WTC11 (cell line): ENCODE results near the gene COX19. TPM values are rescaled to one million over a fixed set of nuclear protein-coding genes. Genes with fewer than 3 reads are reported as not detected.

Experiments
- ATAC-seq: fragments of 200-7000 bp; cut with Tn5 transposase; 2 replicates; pipeline ENCODE4 v1.10.0; 2021; ENCODE audit warnings: mild to moderate bottlenecking, moderate library complexity
- CTCF ChIA-PET: fragments of 300-600 bp; sonication (Branson Sonifier 250); formaldehyde crosslinking; loops from one replicate; lab custom pipeline; 2021; ENCODE audit warnings: antibody characterized with exemption; lab: Charles Lee
- POLR2A ChIA-PET: fragments of 350-600 bp; sonication (Branson Sonifier 250); formaldehyde crosslinking; loops from one replicate; lab custom pipeline; 2021; ENCODE audit warnings: antibody characterized with exemption; lab: Charles Lee
- DNase-seq: peaks from one replicate; pipeline ENCODE4 v3.0.0; 2021; ENCODE audit warnings: low spot score
- H3K27ac Mint-ChIP-seq: 2 replicates; pipeline ENCODE4 v1.8.0; 2021; ENCODE audit warnings: mixed read lengths
- H3K27me3 Mint-ChIP-seq: 2 replicates; pipeline ENCODE4 v1.8.0; 2021; ENCODE audit warnings: low read depth, mild to moderate bottlenecking, moderate library complexity, mixed read lengths
- H3K36me3 Mint-ChIP-seq: 2 replicates; pipeline ENCODE4 v1.8.0; 2021; ENCODE audit warnings: mixed read lengths
- H3K4me1 Mint-ChIP-seq: 2 replicates; pipeline ENCODE4 v1.8.0; 2022; ENCODE audit warnings: mixed read lengths
- H3K4me3 Mint-ChIP-seq: 2 replicates; pipeline ENCODE4 v1.8.0; 2021; ENCODE audit warnings: mild to moderate bottlenecking, moderate library complexity, mixed read lengths
- H3K9me3 Mint-ChIP-seq: 2 replicates; pipeline ENCODE4 v1.8.0; 2021; ENCODE audit warnings: mixed read lengths
- CREM ChIP-seq: sonication (generic); formaldehyde crosslinking; IDR thresholded peaks from 2 replicates; pipeline ENCODE4 v1.8.1; 2022; ENCODE audit warnings: mild to moderate bottlenecking, missing genetic modification reagents, moderate library complexity
- EMX1 ChIP-seq: fragments of 250-450 bp; sonication (Bioruptor Pico); IDR thresholded peaks from 2 replicates; pipeline ENCODE4 v1.8.0; 2021; ENCODE audit warnings: mild to moderate bottlenecking
- ESRRA ChIP-seq: sonication (generic); formaldehyde crosslinking; IDR thresholded peaks from 2 replicates; pipeline ENCODE4 v1.8.1; 2022; ENCODE audit warnings: mild to moderate bottlenecking, missing genetic modification reagents, borderline replicate concordance
- MXD4 ChIP-seq: fragments of 250-450 bp; sonication (Bioruptor Pico); IDR thresholded peaks from 2 replicates; pipeline ENCODE4 v1.8.0; 2021; ENCODE audit warnings: mild to moderate bottlenecking, moderate library complexity, borderline replicate concordance
- ZNF317 ChIP-seq: sonication (generic); formaldehyde crosslinking; IDR thresholded peaks from 2 replicates; pipeline ENCODE4 v1.8.1; 2023; ENCODE audit warnings: low read depth, mild to moderate bottlenecking, moderate library complexity, missing genetic modification reagents, borderline replicate concordance
- ZNF423 ChIP-seq: fragments of 250-450 bp; sonication (Bioruptor Pico); IDR thresholded peaks from 2 replicates; pipeline ENCODE4 v2.1.2; 2022; ENCODE audit warnings: mild to moderate bottlenecking, moderate library complexity
- ZNF671 ChIP-seq: fragments of 250-450 bp; sonication (Bioruptor Pico); IDR thresholded peaks from 2 replicates; pipeline ENCODE4 v1.8.0; 2021; ENCODE audit warnings: mild to moderate bottlenecking
- total RNA-seq: library from RNA; stranded (reverse); gene quantifications from 3 replicates; pipeline ENCODE4 v1.2.3, GENCODE V29; 2021
- TF ChIP-seq, protein P1 (sequence below): sonication (generic); formaldehyde crosslinking; IDR thresholded peaks from 2 replicates; pipeline ENCODE4 v1.8.0; 2022; ENCODE audit warnings: mild to moderate bottlenecking, missing genetic modification reagents
- TF ChIP-seq, protein P2 (sequence below): sonication (generic); formaldehyde crosslinking; IDR thresholded peaks from 2 replicates; pipeline ENCODE4 v1.8.1; 2023; ENCODE audit warnings: mild to moderate bottlenecking, moderate library complexity, missing genetic modification reagents
- TF ChIP-seq, protein P3 (sequence below): sonication (generic); formaldehyde crosslinking; IDR thresholded peaks from 2 replicates; pipeline ENCODE4 v1.8.1; 2022; ENCODE audit warnings: mild to moderate bottlenecking, moderate library complexity, missing genetic modification reagents
- TF ChIP-seq, protein P4 (sequence below): sonication (generic); formaldehyde crosslinking; IDR thresholded peaks from 2 replicates; pipeline ENCODE4 v1.8.0; 2022; ENCODE audit warnings: missing genetic modification reagents
- TF ChIP-seq, protein P5 (sequence below): sonication (generic); formaldehyde crosslinking; IDR thresholded peaks from 2 replicates; pipeline ENCODE4 v1.8.1; 2023; ENCODE audit warnings: mild to moderate bottlenecking, missing genetic modification reagents, borderline replicate concordance
- TF ChIP-seq, protein P6 (sequence below): sonication (generic); formaldehyde crosslinking; IDR thresholded peaks from 2 replicates; pipeline ENCODE4 v1.8.1; 2023; ENCODE audit warnings: mild to moderate bottlenecking, missing genetic modification reagents, moderate library complexity
- TF ChIP-seq, protein P7 (sequence below): fragments of 250-450 bp; sonication (Bioruptor Pico); IDR thresholded peaks from 2 replicates; pipeline ENCODE4 v1.9.0; 2021; ENCODE audit warnings: moderate library complexity, mild to moderate bottlenecking, inconsistent platforms, borderline replicate concordance

Gene COX19
- total RNA-seq, 1 experiment from 2014 or later = 13.2 TPM

DNA sequence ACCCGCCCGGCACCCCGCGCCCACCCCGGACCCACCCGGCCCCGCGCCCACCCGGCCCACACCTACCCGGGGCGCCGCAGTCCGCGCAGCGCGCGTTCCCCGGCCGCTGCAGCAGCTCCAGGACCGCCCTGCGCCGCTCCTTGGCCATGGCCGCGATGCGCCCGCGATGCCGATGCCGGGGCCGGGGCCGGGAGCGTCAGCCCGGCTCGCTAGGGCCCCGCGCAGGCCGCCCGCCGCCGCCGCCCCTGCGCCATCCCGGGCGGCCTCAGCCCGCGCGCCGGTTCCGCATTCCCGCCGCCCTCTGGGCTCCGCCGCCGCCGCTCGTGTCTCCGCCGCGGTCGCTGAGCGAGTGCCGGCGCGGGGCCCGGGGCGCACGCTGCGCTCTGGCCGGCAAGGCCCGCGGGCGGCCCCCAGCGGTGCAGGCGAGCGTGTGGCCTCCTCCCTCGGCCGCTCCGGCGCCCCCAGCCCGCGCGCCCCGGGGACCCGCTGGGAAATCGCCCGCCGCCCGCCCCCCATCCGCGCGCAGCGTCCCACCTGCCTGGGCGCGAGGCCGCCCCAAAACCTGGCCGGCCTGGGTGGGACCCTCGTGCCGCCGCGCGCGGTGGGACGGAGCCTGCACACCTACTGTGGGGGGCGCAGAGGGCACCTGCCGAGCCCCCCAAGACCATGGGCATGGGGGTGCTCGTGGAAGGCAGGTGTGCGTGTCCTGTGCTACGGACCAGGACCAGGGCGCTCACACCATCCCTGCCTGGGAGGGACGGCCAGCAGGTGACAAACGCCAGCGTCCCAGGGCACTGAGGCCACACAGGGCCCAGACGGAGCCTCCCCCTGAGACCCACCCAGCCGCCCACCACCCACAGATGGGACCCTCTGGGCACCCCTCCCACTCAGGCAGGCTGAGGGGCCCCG lies 20.8 kb downstream of the COX19 start, which contains the start of gene ADAP1:
Gene ADAP1 (minus strand): TSS at position 351 of the 909 bp plus-strand sequence. CDS start 203 bp downstream, at position 148.
- POLR2A ChIA-PET = interaction anchor here (1.1 kb wide), 1 partner anchor 8 kb away, joined by 3 read pairs; no protein-coding TSS in a partner anchor
- DNase-seq = peak; percentile 42

DNA sequence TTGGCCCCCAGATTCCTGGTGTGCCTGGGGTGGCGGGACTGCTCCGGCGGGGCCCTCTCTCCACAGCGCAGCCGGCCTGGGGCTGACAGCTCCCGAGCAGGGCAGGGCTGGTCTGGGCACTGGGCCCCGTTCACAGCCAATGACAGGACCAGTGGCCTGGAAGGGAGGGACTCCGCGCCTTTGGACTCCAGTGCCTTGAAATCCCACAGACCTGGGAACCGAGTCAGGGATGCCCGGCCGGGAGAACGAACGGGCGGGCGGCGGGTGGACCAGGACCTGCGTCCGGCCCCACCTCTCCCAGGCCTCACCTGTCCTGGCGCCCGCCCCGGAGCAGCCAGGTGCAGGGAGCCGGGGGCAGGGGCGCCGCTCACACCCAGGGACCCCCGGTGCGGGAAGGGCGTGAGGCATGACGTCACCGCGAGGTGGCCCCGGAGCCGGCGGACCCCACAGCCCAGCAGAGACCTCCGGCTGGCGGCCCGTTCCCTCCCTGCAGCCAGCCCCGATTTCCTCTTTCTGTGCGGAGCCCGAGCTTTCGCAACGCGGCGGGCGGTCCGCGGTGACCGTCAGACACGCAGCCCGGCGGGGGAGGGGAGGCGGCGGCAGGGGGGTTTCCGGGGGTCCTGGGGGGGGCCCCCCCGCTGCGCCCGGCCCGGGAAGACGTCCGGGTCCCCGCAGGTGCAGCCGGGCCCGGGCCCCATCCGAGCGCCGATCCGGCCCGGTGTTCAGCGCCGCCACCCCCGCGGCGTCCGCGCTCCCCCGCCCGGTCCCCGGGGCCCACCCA lies 21.6 kb downstream of the COX19 start:
- H3K27me3 Mint-ChIP-seq = peaks cover 22% of the 10 kb centered on the region
- peaks cover 7% of the 10 kb centered on the region for H3K4me1 Mint-ChIP-seq
- ChIA-PET POLR2A (interaction anchor here (1.1 kb wide), 1 partner anchor 9 kb away, joined by 3 read pairs; no protein-coding TSS in a partner anchor), CTCF (interaction anchor here (1.2 to 1.4 kb wide), 2 partner anchors 40 to 112 kb away, joined by 3 to 5 read pairs; no protein-coding TSS in a partner anchor)
- peak; percentile 66 for ATAC-seq
- peak overlapping the region; percentile 41 for H3K4me3 Mint-ChIP-seq
- H3K9me3 Mint-ChIP-seq = no peaks in the 10 kb centered on the region
- H3K36me3 Mint-ChIP-seq = no peaks in the 10 kb centered on the region
- no peak overlapping the region for H3K27ac Mint-ChIP-seq
- TF ChIP-seq MXD4 (CRISPR knock-in tag) = no peak
- TF ChIP-seq, protein P1, sequence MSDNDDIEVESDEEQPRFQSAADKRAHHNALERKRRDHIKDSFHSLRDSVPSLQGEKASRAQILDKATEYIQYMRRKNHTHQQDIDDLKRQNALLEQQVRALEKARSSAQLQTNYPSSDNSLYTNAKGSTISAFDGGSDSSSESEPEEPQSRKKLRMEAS = no peak
- 0 out of 2 replicates have a peak, but pooled peaks have one; percentile 31 for TF ChIP-seq ZNF317 (CRISPR knock-in tag)
- TF ChIP-seq, protein P2, sequence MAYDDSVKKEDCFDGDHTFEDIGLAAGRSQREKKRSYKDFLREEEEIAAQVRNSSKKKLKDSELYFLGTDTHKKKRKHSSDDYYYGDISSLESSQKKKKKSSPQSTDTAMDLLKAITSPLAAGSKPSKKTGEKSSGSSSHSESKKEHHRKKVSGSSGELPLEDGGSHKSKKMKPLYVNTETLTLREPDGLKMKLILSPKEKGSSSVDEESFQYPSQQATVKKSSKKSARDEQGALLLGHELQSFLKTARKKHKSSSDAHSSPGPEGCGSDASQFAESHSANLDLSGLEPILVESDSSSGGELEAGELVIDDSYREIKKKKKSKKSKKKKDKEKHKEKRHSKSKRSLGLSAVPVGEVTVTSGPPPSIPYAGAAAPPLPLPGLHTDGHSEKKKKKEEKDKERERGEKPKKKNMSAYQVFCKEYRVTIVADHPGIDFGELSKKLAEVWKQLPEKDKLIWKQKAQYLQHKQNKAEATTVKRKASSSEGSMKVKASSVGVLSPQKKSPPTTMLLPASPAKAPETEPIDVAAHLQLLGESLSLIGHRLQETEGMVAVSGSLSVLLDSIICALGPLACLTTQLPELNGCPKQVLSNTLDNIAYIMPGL (CRISPR knock-in tag) = peak; percentile 43; the same call in 1 of the 2 replicates
- TF ChIP-seq, protein P3, sequence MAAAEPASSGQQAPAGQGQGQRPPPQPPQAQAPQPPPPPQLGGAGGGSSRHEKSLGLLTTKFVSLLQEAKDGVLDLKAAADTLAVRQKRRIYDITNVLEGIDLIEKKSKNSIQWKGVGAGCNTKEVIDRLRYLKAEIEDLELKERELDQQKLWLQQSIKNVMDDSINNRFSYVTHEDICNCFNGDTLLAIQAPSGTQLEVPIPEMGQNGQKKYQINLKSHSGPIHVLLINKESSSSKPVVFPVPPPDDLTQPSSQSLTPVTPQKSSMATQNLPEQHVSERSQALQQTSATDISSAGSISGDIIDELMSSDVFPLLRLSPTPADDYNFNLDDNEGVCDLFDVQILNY (CRISPR knock-in tag) = 0 out of 2 replicates have a peak, but pooled peaks have one; percentile 28
- no peak for TF ChIP-seq CREM (CRISPR knock-in tag)
- TF ChIP-seq, protein P4, sequence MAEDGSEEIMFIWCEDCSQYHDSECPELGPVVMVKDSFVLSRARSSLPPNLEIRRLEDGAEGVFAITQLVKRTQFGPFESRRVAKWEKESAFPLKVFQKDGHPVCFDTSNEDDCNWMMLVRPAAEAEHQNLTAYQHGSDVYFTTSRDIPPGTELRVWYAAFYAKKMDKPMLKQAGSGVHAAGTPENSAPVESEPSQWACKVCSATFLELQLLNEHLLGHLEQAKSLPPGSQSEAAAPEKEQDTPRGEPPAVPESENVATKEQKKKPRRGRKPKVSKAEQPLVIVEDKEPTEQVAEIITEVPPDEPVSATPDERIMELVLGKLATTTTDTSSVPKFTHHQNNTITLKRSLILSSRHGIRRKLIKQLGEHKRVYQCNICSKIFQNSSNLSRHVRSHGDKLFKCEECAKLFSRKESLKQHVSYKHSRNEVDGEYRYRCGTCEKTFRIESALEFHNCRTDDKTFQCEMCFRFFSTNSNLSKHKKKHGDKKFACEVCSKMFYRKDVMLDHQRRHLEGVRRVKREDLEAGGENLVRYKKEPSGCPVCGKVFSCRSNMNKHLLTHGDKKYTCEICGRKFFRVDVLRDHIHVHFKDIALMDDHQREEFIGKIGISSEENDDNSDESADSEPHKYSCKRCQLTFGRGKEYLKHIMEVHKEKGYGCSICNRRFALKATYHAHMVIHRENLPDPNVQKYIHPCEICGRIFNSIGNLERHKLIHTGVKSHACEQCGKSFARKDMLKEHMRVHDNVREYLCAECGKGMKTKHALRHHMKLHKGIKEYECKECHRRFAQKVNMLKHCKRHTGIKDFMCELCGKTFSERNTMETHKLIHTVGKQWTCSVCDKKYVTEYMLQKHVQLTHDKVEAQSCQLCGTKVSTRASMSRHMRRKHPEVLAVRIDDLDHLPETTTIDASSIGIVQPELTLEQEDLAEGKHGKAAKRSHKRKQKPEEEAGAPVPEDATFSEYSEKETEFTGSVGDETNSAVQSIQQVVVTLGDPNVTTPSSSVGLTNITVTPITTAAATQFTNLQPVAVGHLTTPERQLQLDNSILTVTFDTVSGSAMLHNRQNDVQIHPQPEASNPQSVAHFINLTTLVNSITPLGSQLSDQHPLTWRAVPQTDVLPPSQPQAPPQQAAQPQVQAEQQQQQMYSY = peak; percentile 52; the same call in 1 of the 2 replicates
- TF ChIP-seq, protein P5, sequence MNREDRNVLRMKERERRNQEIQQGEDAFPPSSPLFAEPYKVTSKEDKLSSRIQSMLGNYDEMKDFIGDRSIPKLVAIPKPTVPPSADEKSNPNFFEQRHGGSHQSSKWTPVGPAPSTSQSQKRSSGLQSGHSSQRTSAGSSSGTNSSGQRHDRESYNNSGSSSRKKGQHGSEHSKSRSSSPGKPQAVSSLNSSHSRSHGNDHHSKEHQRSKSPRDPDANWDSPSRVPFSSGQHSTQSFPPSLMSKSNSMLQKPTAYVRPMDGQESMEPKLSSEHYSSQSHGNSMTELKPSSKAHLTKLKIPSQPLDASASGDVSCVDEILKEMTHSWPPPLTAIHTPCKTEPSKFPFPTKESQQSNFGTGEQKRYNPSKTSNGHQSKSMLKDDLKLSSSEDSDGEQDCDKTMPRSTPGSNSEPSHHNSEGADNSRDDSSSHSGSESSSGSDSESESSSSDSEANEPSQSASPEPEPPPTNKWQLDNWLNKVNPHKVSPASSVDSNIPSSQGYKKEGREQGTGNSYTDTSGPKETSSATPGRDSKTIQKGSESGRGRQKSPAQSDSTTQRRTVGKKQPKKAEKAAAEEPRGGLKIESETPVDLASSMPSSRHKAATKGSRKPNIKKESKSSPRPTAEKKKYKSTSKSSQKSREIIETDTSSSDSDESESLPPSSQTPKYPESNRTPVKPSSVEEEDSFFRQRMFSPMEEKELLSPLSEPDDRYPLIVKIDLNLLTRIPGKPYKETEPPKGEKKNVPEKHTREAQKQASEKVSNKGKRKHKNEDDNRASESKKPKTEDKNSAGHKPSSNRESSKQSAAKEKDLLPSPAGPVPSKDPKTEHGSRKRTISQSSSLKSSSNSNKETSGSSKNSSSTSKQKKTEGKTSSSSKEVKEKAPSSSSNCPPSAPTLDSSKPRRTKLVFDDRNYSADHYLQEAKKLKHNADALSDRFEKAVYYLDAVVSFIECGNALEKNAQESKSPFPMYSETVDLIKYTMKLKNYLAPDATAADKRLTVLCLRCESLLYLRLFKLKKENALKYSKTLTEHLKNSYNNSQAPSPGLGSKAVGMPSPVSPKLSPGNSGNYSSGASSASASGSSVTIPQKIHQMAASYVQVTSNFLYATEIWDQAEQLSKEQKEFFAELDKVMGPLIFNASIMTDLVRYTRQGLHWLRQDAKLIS (CRISPR knock-in tag) = no peak
- peak; percentile 49; the same call in 1 of the 2 replicates for TF ChIP-seq ZNF423 (CRISPR knock-in tag)
- TF ChIP-seq ESRRA = no peak
- DNase-seq = peak; percentile 63

More for the DNA sequence above, 20.8 kb downstream of the COX19 start, which contains the start of gene ADAP1:
- CTCF ChIA-PET = interaction anchor here (1.4 to 1.5 kb wide), 2 partner anchors 44 to 111 kb away, joined by 5 read pairs; no protein-coding TSS in a partner anchor
- TF ChIP-seq, protein P6, sequence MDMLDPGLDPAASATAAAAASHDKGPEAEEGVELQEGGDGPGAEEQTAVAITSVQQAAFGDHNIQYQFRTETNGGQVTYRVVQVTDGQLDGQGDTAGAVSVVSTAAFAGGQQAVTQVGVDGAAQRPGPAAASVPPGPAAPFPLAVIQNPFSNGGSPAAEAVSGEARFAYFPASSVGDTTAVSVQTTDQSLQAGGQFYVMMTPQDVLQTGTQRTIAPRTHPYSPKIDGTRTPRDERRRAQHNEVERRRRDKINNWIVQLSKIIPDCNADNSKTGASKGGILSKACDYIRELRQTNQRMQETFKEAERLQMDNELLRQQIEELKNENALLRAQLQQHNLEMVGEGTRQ (CRISPR knock-in tag) = 0 out of 2 replicates have a peak, but pooled peaks have one; percentile 12
- TF ChIP-seq EMX1 (CRISPR knock-in tag) (no peak), ZNF671 (no peak), ZNF423 (CRISPR knock-in tag) (peak; percentile 64; the same call in 1 of the 2 replicates)
- TF ChIP-seq, protein P7, sequence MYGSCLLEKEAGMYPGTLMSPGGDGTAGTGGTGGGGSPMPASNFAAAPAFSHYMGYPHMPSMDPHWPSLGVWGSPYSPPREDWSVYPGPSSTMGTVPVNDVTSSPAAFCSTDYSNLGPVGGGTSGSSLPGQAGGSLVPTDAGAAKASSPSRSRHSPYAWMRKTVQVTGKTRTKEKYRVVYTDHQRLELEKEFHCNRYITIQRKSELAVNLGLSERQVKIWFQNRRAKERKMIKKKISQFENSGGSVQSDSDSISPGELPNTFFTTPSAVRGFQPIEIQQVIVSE (CRISPR knock-in tag) = no peak
- peaks cover 20% of the 10 kb centered on the region for H3K27me3 Mint-ChIP-seq
- H3K9me3 Mint-ChIP-seq = no peaks in the 10 kb centered on the region
- H3K27ac Mint-ChIP-seq = 0 out of 2 replicates have a peak within 1 kb of the TSS, but pooled peaks have one; percentile 54
- ATAC-seq = peak; percentile 31
- H3K4me1 Mint-ChIP-seq = no peaks in the 10 kb centered on the region; the same call in 1 of the 2 replicates
- H3K36me3 Mint-ChIP-seq = no peaks in the 10 kb centered on the region
- peak within 1 kb of the TSS; percentile 67 for H3K4me3 Mint-ChIP-seq
